CD4-positive, alpha-beta memory T cell (primary cell): ENCODE measurements around the gene DGKD. TPM values are rescaled to one million over a fixed set of nuclear protein-coding genes. Genes with fewer than 3 reads are reported as not detected.
A peak's percentile ranks its signal among the peaks of the same experiment; 100 is the strongest.

Experiments used
- CTCF ChIA-PET: fragments of 350-600 bp; sonication (Branson Sonifier 250); formaldehyde crosslinking; loops from one replicate; lab custom pipeline; 2021; ENCODE audit warnings: inconsistent platforms; ENCODE audit not compliant: partially characterized antibody; lab: Charles Lee
- POLR2A ChIA-PET: fragments of 350-600 bp; sonication (Branson Sonifier 250); formaldehyde crosslinking; loops from one replicate; lab custom pipeline; 2021; ENCODE audit not compliant: partially characterized antibody; lab: Charles Lee
- DNase-seq, 5 donors: peaks; one replicate each; pipeline versions ENCODE4 v3.0.0 to v3.0.0-alpha.2; 2020 to 2022; ENCODE audit warnings: mixed read lengths in 1 of 5
- H3K27ac ChIP-seq: one replicate; pipeline ENCODE4 v1.7.0; 2013; ENCODE audit warnings: low read depth, low read length
- H3K27me3 ChIP-seq: 2 replicates; pipeline ENCODE4 v1.7.0; 2013; ENCODE audit warnings: mild to moderate bottlenecking, low read length, moderate library complexity; ENCODE audit not compliant: insufficient read depth
- H3K36me3 ChIP-seq: 2 replicates; pipeline ENCODE4 v1.7.0; 2013; ENCODE audit warnings: mild to moderate bottlenecking, low read length, moderate library complexity; ENCODE audit not compliant: insufficient read depth
- H3K4me1 ChIP-seq: 2 replicates; pipeline ENCODE4 v1.7.0; 2013; ENCODE audit warnings: mild to moderate bottlenecking, low read length, moderate library complexity; ENCODE audit not compliant: insufficient read depth
- H3K4me3 ChIP-seq, 2 donors: one replicate each; pipeline ENCODE4 v1.7.0; 2013; ENCODE audit warnings: low read length in 2 of 2, mild to moderate bottlenecking in 1 of 2
- H3K9me3 ChIP-seq, 2 donors: one replicate each; pipeline ENCODE4 v1.7.0; 2013; ENCODE audit warnings: low read length in 2 of 2, control low read depth in 1 of 2; ENCODE audit not compliant: control insufficient read depth in 1 of 2
- H3K27ac Mint-ChIP-seq, 7 donors: one replicate each; pipeline ENCODE4 v1.8.0; 2020 to 2021; ENCODE audit warnings: mixed read lengths in 7 of 7, mild to moderate bottlenecking in 6 of 7, inconsistent platforms in 3 of 7, moderate library complexity in 3 of 7
- H3K27me3 Mint-ChIP-seq, 2 donors: one replicate each; pipeline ENCODE4 v1.8.0; 2020 to 2021; ENCODE audit warnings: mixed read lengths in 2 of 2
- H3K36me3 Mint-ChIP-seq, 2 donors: one replicate each; pipeline ENCODE4 v1.8.0; 2020 to 2021; ENCODE audit warnings: mixed read lengths in 2 of 2, inconsistent platforms in 1 of 2, mild to moderate bottlenecking in 1 of 2
- H3K4me1 Mint-ChIP-seq, 4 donors: one replicate each; pipeline ENCODE4 v1.8.0; 2020 to 2021; ENCODE audit warnings: mixed read lengths in 4 of 4, mild to moderate bottlenecking in 1 of 4
- H3K4me3 Mint-ChIP-seq, 8 donors: one replicate each; pipeline ENCODE4 v1.8.0; 2020 to 2021; ENCODE audit warnings: mixed read lengths in 8 of 8, mild to moderate bottlenecking in 7 of 8, moderate library complexity in 6 of 8, inconsistent platforms in 3 of 8
- H3K9me3 Mint-ChIP-seq, 8 donors: one replicate each; pipeline ENCODE4 v1.8.0; 2020 to 2021; ENCODE audit warnings: mixed read lengths in 8 of 8, mild to moderate bottlenecking in 5 of 8, inconsistent platforms in 3 of 8, moderate library complexity in 1 of 8
- intact Hi-C: fragments of 100-400 bp; cut with micrococcal nuclease; formaldehyde crosslinking; loops from one replicate; pipeline ENCODE4 v1.15.1; 2023
- polyA plus RNA-seq, 2 donors: library from polyadenylated mRNA; unstranded; fragments of 300-500 nt; fragmentation: Illumina TruSeq; gene quantifications; one replicate each; pipeline ENCODE4 v1.2.3, GENCODE V29; 2021
- total RNA-seq, 2 experiments: library from RNA; stranded (reverse); gene quantifications; one replicate each; pipeline ENCODE4 v1.2.3, GENCODE V29; 2021

The DGKD gene
- total and polyA plus RNA-seq, 4 experiments from 2014 or later: 8.9 to 136 (median 78.8) TPM

- H3K36me3 Mint-ChIP-seq: peaks cover 6 to 19% of the 10 kb centered on the region in 2 donors
- Histone ChIP-seq H3K9me3 (no peaks in the 10 kb centered on the region), H3K27ac (no peak overlapping the region), H3K27me3 (no peaks in the 10 kb centered on the region), H3K4me1 (peaks cover 32% of the 10 kb centered on the region), H3K4me3 (no peak overlapping the region), H3K36me3 (peaks cover 1% of the 10 kb centered on the region)
- no peaks in the 10 kb centered on the region for H3K27me3 Mint-ChIP-seq
- H3K4me1 Mint-ChIP-seq: peaks cover 53 to 74% (median 66%) of the 10 kb centered on the region in 4 donors
- intact Hi-C loops: no loop called here
- ChIA-PET CTCF (interaction anchor here (0.7 to 1.5 kb wide), 4 partner anchors 11 to 59 kb away, joined by 3 to 4 read pairs (median 3); partner anchors contain the start of gene DGKD), POLR2A (no interaction called here)
- H3K9me3 Mint-ChIP-seq: no peaks in the 10 kb centered on the region
- no peak overlapping the region for H3K4me3 Mint-ChIP-seq
- no peak for DNase-seq
- peak overlapping the region in 6 of 7 donors; percentile 43 to 91 (median 82) for H3K27ac Mint-ChIP-seq
Measured at GRCh38 chr2:233384015-233384414, 29.7 kb downstream of the DGKD start.

DNA sequence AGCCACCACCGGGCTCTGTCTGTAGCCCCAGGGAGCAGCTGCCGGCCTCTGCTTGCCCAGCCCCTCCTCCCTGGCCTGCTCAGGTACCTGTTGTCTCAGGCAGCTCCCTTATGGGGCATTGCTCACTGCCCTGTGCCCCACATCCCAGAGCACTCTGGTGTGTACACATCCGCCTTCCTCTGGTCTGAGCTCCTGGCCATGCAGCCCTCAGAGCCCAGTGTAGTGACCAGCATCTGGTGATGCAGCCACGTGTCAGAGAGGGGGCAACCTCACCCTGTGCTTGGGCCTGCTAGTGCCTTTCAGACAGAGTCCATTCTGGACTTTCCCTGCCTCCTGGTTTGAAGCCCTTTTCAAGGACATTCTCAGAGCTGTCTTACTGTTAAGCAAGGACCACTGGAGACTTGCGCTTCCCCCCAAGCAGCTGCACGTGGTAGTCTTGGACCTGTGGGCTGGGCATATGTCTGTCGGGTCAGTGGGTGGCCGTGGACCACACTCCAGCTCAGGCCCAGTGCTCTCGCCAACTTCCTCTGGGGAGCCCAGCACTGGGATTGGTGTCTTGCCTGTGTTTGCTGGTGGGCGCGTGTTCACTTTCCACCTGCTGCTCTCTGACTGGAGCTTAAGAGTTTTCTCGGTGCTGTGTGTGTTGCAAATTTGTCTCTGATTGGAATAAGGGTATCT is 30.7 kb downstream of the DGKD start:
- no peak for DNase-seq
- Mint-ChIP-seq H3K9me3 (no peaks in the 10 kb centered on the region), H3K4me1 (peaks cover 48 to 66% (median 57%) of the 10 kb centered on the region in 4 donors), H3K27me3 (no peaks in the 10 kb centered on the region), H3K27ac (peak overlapping the region; percentile 64 to 92 (median 77)), H3K4me3 (peak overlapping the region in 6 of 8 donors; percentile 14 to 55 (median 44)), H3K36me3 (peaks cover 8 to 24% of the 10 kb centered on the region in 2 donors)
- H3K9me3 ChIP-seq: no peaks in the 10 kb centered on the region
- ChIA-PET POLR2A (interaction anchor here (1.3 kb wide), 1 partner anchor 12 kb away, joined by 5 read pairs; no protein-coding TSS in a partner anchor), CTCF (interaction anchor here (0.7 to 1.5 kb wide), 3 partner anchors 10 to 58 kb away, joined by 3 to 4 read pairs (median 3); partner anchors contain the start of gene DGKD)
- intact Hi-C loops: no loop called here
- H3K27me3 ChIP-seq: no peaks in the 10 kb centered on the region
- H3K4me3 ChIP-seq: no peak overlapping the region
- H3K4me1 ChIP-seq: peaks cover 32% of the 10 kb centered on the region
- no peak overlapping the region for H3K27ac ChIP-seq
- H3K36me3 ChIP-seq: peaks cover 3% of the 10 kb centered on the region

- Mint-ChIP-seq H3K9me3 (no peaks in the 10 kb centered on the region), H3K4me3 (peak overlapping the region in 6 of 8 donors; percentile 14 to 55 (median 44)), H3K36me3 (peaks cover 8 to 30% of the 10 kb centered on the region in 2 donors), H3K27ac (peak overlapping the region; percentile 64 to 92 (median 77)), H3K27me3 (no peaks in the 10 kb centered on the region), H3K4me1 (peaks cover 45 to 61% (median 52%) of the 10 kb centered on the region in 4 donors)
- POLR2A ChIA-PET: interaction anchor here (1.3 kb wide), 1 partner anchor 13 kb away, joined by 5 read pairs; no protein-coding TSS in a partner anchor
- CTCF ChIA-PET: interaction anchor here (1.5 kb wide), 1 partner anchor 57 kb away, joined by 4 read pairs; no protein-coding TSS in a partner anchor
- Histone ChIP-seq H3K27ac (no peak overlapping the region), H3K4me1 (peaks cover 32% of the 10 kb centered on the region), H3K27me3 (no peaks in the 10 kb centered on the region), H3K36me3 (peaks cover 7% of the 10 kb centered on the region), H3K4me3 (no peak overlapping the region), H3K9me3 (no peaks in the 10 kb centered on the region)
- DNase-seq: peak in 1 of 5 donors; percentile 10
- intact Hi-C loops: no loop called here
Measured at GRCh38 chr2:233385489-233386044, 31.3 kb downstream of the DGKD start.

GRCh38 chr2:233386382-233387041 is 32.2 kb downstream of the DGKD start:
- Mint-ChIP-seq H3K27ac (peak overlapping the region in 3 of 7 donors; percentile 70 to 92 (median 88)), H3K36me3 (peaks cover 14 to 35% of the 10 kb centered on the region in 2 donors), H3K4me3 (peak overlapping the region in 1 of 8 donors; percentile 24), H3K9me3 (no peaks in the 10 kb centered on the region), H3K27me3 (no peaks in the 10 kb centered on the region), H3K4me1 (peaks cover 37 to 52% (median 44%) of the 10 kb centered on the region in 4 donors)
- ChIA-PET POLR2A (interaction anchor here (1.3 kb wide), 1 partner anchor 14 kb away, joined by 5 read pairs; no protein-coding TSS in a partner anchor), CTCF (no interaction called here)
- Histone ChIP-seq H3K27me3 (no peaks in the 10 kb centered on the region), H3K27ac (no peak overlapping the region), H3K9me3 (no peaks in the 10 kb centered on the region), H3K4me1 (peaks cover 32% of the 10 kb centered on the region), H3K4me3 (no peak overlapping the region), H3K36me3 (peaks cover 7% of the 10 kb centered on the region)
- no peak for DNase-seq
- intact Hi-C loops: no loop called here

DNA sequence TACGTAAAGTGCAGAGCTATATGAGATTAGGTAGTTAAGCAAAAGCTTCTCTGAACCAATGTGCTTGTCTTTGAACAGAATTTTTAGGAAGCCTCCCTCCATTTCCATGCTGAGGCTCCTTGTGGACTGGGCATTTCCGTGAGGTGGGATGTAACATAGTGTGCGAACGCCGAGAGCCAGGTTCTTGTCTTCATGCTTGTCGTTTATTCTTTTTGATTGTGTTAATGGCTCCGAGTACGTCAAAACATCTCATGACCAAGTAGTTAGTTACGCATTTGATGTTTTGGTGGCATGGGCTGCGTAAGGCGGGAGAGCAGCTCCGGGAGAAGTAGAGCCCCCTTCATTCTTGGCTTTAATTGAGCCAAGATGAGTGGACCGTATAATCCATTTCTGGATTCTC is 32.9 kb downstream of the DGKD start:
- Mint-ChIP-seq H3K4me1 (peaks cover 36 to 49% (median 42%) of the 10 kb centered on the region in 4 donors), H3K9me3 (no peaks in the 10 kb centered on the region), H3K27ac (peak overlapping the region in 4 of 7 donors; percentile 50 to 88 (median 70)), H3K27me3 (no peaks in the 10 kb centered on the region), H3K36me3 (peaks cover 17 to 40% of the 10 kb centered on the region in 2 donors), H3K4me3 (no peak overlapping the region)
- Histone ChIP-seq H3K36me3 (peaks cover 7% of the 10 kb centered on the region), H3K4me1 (peaks cover 32% of the 10 kb centered on the region), H3K27ac (no peak overlapping the region), H3K27me3 (no peaks in the 10 kb centered on the region), H3K9me3 (no peaks in the 10 kb centered on the region), H3K4me3 (no peak overlapping the region)
- no peak for DNase-seq
- ChIA-PET POLR2A (interaction anchor here (1.6 kb wide), 1 partner anchor 117 kb away, joined by 4 read pairs; no protein-coding TSS in a partner anchor), CTCF (no interaction called here)
- intact Hi-C loops: no loop called here

- Histone ChIP-seq H3K27ac (no peak overlapping the region), H3K36me3 (peaks cover 7% of the 10 kb centered on the region), H3K4me1 (peaks cover 32% of the 10 kb centered on the region), H3K4me3 (no peak overlapping the region), H3K27me3 (no peaks in the 10 kb centered on the region), H3K9me3 (no peaks in the 10 kb centered on the region)
- Mint-ChIP-seq H3K4me3 (no peak overlapping the region), H3K36me3 (peaks cover 17 to 40% of the 10 kb centered on the region in 2 donors), H3K27ac (peak overlapping the region in 1 of 7 donors; percentile 60), H3K4me1 (peaks cover 31 to 43% (median 37%) of the 10 kb centered on the region in 4 donors), H3K9me3 (no peaks in the 10 kb centered on the region), H3K27me3 (no peaks in the 10 kb centered on the region)
- DNase-seq: no peak
- intact Hi-C loops: no loop called here
- CTCF ChIA-PET: interaction anchor here (0.7 to 1.0 kb wide), 3 partner anchors 34 to 137 kb away, joined by 3 to 4 read pairs (median 3); no protein-coding TSS in a partner anchor
- POLR2A ChIA-PET: interaction anchor here (1.1 to 1.6 kb wide), 2 partner anchors 18 to 117 kb away, joined by 3 to 4 read pairs; no protein-coding TSS in a partner anchor
Measured at GRCh38 chr2:233387667-233388528, 33.6 kb downstream of the DGKD start.
